Stimulated activated CD8-positive, alpha-beta memory T cell treated with anti-CD3 and anti-CD28 coated beads, Interleukin-15, amount 100 ng/mL, for 4 hours (primary cell): Measurements from ENCODE around the gene TTC8.
"Not testable (repeated sequence)": the region's sequence is repeated elsewhere in the genome, so short reads cannot be mapped to it uniquely, and the experiment has no call there.

Experiments used
- DNase-seq, 2 donors: peaks; one replicate each; pipeline ENCODE4 v3.0.0-alpha.2; 2020; ENCODE audit warnings: low read depth in 2 of 2

Gene TTC8

DNA sequence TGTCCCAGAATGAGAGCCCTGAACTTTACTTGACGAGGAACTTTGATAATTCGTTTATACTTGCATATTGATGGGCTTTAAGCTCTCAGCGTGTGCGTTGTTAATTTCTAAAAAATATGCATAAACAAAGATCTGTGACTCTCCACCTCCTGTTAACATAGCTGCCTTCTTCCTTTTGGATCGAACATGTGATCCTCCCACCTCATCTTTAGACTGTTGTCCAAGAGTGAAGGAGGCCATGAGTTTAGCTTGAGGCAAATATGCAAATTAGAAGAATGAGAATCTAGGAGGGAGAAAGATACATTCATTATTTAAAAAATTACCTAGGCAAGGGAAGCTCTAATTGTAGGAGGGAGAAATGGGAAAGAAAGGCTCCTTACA lies 617 bp downstream of the TTC8 start:
- DNase-seq: no peak

DNA sequence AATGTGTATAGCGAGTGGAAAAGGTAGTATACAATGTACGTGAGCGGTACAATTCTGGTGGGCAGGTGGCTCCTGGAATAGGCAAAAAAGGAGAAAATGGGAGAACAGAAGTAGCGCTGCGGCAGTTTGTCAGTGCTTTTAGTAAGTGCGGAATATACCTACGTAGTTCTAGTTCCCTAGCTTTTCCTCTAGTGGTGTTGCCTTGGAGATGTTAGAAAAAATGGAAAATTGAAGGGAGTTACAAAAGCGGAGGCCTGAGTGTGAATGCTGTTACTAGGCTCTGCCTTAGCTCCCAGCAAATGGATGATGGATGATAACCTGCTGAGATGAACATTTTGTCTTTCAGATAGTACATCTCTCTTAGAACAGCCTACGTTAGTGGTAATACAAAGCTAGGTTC lies 1.1 kb downstream of the TTC8 start:
- DNase-seq: no peak

- DNase-seq: no peak
Observed at GRCh38 chr14:88829188-88829587, 4.7 kb downstream of the TTC8 start.

- no peak for DNase-seq
Observed at GRCh38 chr14:88829685-88830302, 5.3 kb downstream of the TTC8 start.

- DNase-seq: no peak
Observed at GRCh38 chr14:88831284-88831683, 6.8 kb downstream of the TTC8 start.

- DNase-seq: no peak
Observed at GRCh38 chr14:88834883-88835431, 10.5 kb downstream of the TTC8 start.

- no peak for DNase-seq
Observed at GRCh38 chr14:88835661-88836060, 11.2 kb downstream of the TTC8 start.

GRCh38 chr14:88837495-88837894 lies 13.0 kb downstream of the TTC8 start:
- DNase-seq: no peak

DNA sequence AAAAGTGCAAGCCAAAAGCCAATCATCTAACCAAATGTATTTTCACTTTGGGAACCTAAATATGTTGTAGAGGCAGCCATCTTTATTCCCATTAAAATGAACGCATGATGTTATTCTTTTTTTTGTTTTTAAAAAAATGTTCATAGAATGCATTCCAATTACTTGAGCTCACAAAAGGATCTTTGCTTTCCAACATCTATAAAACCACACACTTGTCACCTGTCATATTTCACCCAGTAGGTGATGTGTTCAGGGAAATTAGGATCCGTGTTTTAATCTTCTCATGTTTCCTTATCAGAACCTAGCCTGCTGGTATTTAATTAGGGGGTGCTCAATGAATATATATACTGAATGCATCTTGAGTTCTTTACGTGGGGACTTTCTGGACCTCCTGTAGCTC lies 13.6 kb downstream of the TTC8 start:
- DNase-seq: no peak

GRCh38 chr14:88840926-88841325 lies 16.5 kb downstream of the TTC8 start:
- DNase-seq: no peak

GRCh38 chr14:88841741-88842140 lies 17.3 kb downstream of the TTC8 start:
- no peak for DNase-seq

GRCh38 chr14:88842414-88842813 lies 18.0 kb downstream of the TTC8 start:
- no peak for DNase-seq

DNA sequence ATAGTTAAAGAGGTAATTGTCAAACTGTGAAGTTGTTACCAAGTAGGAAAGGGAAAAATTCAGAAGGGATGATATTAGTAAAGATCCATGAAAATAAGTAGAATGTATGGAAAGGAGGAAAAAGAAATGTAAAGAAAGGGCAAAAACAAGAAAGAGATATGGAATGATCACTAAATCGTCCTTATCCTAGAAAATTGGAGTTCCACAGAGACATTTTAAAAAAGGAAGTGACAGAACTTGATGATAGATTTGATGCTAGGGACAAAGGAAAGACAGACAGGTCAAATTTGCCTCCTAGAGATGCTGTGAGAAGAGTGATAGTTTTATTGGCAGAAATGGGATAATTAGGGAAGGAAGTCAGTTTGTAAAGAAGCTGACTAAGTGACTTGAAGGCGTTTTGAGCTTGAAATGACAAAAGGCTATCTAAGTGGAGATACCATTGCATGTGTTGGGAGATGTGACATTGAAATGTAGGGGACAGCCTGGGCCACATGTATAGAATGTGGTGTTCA lies 20.6 kb downstream of the TTC8 start:
- DNase-seq: no peak

GRCh38 chr14:88848571-88848970 lies 24.1 kb downstream of the TTC8 start:
- no peak for DNase-seq

- no peak for DNase-seq
Observed at GRCh38 chr14:88849716-88850115, 25.3 kb downstream of the TTC8 start.

DNA sequence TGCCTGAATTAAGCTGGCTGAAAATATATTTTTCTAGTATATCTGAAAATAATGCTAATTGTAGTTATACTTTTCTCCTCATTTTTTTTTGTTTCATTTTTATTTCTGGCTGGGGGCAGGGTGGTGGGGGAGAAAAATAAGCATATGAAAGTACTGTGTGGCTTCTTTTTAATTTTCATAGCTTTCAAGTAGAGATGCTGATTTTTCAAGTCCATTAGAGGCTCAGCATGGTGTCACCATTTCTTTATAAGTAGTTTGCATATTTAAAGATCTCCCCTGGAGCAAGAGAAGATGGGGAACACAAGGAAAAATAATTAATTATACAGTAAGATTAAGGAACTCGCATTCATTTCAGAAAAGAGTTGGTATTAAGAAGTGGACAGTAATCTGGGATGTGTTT lies 27.1 kb downstream of the TTC8 start:
- no peak for DNase-seq

DNA sequence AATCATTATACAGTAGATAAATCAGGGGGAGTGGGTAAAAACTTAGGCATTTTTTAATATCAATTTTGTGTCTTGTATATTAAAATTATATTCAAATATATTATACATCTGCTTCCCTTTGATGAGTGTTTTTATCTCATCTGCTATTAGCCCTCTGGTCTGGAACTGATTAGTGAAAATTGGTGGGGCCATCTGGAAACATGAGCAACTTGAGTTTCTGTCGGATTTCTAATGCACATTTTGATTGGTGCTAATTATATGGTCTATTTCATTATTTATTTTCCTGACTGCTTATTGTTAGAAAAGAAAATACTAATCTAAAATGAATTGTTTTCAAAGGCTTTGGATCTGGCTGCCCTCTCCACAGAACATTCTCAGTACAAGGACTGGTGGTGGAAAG lies 28.2 kb downstream of the TTC8 start:
- no peak for DNase-seq

- no peak for DNase-seq
Observed at GRCh38 chr14:88853129-88853528, 28.7 kb downstream of the TTC8 start.

GRCh38 chr14:88856786-88857366 lies 32.4 kb downstream of the TTC8 start:
- DNase-seq: no peak

DNA sequence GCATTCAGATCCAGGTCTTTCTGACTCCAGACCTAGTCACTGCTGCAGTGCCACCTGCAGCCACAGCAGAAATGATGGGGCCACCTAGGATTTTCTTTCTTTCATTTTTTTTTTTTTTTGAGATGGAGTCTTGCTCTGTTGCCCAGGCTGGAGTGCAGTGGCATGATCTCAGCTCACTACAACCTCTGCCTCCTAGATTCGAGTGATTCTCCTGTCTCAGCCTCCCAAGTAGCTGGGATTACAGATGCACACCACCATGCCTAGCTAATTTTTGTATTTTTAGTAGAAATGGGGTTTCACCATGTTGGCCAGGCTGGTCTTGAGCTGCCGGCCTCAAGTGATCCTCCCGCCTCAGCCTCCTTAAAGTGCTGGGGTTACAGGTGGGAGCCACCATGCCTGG lies 33.4 kb downstream of the TTC8 start:
- not testable (repeated sequence) for DNase-seq

- DNase-seq: not testable (repeated sequence)
Observed at GRCh38 chr14:88859118-88859517, 34.7 kb downstream of the TTC8 start.

DNA sequence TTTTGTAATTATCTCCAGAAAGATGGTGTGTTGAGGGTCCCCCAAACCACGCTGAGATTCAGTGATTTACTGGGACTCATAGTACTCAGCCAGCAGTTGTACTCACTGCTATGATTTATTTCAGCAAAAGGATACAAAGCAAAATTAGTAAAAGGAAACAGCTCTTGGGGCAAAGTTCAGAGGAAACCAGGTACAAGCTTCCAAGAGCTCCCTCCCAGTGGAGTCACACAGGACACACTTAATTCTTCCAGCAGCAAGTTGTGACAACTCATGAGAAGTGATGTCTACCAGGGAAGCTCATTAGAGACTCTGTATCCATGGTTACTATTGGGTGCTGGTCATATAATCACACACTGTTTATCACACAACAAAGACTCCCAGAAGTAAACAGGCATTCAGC lies 38.7 kb downstream of the TTC8 start:
- no peak for DNase-seq

DNA sequence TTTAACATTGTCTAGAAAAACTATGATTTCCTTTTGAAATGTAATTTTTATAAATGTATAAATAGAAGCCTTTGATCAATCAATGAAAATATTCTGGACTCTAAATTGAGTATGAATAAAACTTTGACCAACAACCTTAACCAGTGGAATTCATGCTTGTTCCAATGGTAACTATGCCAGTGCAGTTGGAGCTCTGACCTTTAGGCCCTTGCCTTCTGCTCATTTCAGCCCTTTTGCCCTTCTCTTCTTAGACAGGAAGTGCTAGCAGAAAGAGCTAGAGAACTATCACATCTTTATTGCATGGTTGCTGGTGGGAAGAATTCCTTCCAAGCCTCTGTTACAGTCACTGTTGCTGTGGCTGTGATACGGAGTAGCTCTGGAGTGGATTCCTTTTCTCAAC lies 39.7 kb downstream of the TTC8 start:
- DNase-seq: no peak

- no peak for DNase-seq
Observed at GRCh38 chr14:88866305-88866704, 41.9 kb downstream of the TTC8 start.
